ENCODE measurements around the gene ANXA2.

ANXA2 gene

GRCh38 chr15:60441331-60441730 lies 43.5 kb upstream of the ANXA2 start:
- no peaks in the 10 kb centered on the region for H3K4me1 ChIP-seq (ENCODE audit: low read length)
- no peak overlapping the region for H3K27ac ChIP-seq (ENCODE audit: low read length)
- no peaks in the 10 kb centered on the region for H3K27me3 ChIP-seq (ENCODE audit: low read depth, low read length)
- H3K4me3 ChIP-seq (ENCODE audit: low read length): no peak overlapping the region
- H4K20me1 ChIP-seq (ENCODE audit: insufficient read depth, low read length): no peaks in the 10 kb centered on the region
- TF ChIP-seq EZH2phosphoT487 (IDR thresholded peaks at IDR 0.05; ENCODE audit: low read depth): no peak
- TF ChIP-seq, protein P1, sequence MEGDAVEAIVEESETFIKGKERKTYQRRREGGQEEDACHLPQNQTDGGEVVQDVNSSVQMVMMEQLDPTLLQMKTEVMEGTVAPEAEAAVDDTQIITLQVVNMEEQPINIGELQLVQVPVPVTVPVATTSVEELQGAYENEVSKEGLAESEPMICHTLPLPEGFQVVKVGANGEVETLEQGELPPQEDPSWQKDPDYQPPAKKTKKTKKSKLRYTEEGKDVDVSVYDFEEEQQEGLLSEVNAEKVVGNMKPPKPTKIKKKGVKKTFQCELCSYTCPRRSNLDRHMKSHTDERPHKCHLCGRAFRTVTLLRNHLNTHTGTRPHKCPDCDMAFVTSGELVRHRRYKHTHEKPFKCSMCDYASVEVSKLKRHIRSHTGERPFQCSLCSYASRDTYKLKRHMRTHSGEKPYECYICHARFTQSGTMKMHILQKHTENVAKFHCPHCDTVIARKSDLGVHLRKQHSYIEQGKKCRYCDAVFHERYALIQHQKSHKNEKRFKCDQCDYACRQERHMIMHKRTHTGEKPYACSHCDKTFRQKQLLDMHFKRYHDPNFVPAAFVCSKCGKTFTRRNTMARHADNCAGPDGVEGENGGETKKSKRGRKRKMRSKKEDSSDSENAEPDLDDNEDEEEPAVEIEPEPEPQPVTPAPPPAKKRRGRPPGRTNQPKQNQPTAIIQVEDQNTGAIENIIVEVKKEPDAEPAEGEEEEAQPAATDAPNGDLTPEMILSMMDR (IDR thresholded peaks at IDR 0.05; ENCODE audit: low read depth, low read length): no peak
- H3K79me2 ChIP-seq (ENCODE audit: low read length): no peaks in the 10 kb centered on the region
- no peak overlapping the region for H3K4me2 ChIP-seq (ENCODE audit: low read length)
- H3K36me3 ChIP-seq (replicated peaks; ENCODE audit: low read depth, low read length): peaks cover 12% of the 10 kb centered on the region
- no peaks in the 10 kb centered on the region for H3K9me3 ChIP-seq (ENCODE audit: insufficient read depth, low read length)
- H3K9ac ChIP-seq (ENCODE audit: low read length): no peak overlapping the region
- no peak overlapping the region for H2AFZ ChIP-seq (ENCODE audit: low read depth, low read length)

- Histone ChIP-seq H3K36me3 (replicated peaks; ENCODE audit: low read depth, low read length) (peaks cover 15% of the 10 kb centered on the region), H3K4me3 (ENCODE audit: low read length) (no peak overlapping the region), H3K79me2 (ENCODE audit: low read length) (no peaks in the 10 kb centered on the region), H3K4me1 (ENCODE audit: low read length) (no peaks in the 10 kb centered on the region), H3K4me2 (ENCODE audit: low read length) (no peak overlapping the region), H3K27ac (ENCODE audit: low read length) (no peak overlapping the region), H3K9me3 (ENCODE audit: insufficient read depth, low read length) (no peaks in the 10 kb centered on the region), H4K20me1 (ENCODE audit: insufficient read depth, low read length) (no peaks in the 10 kb centered on the region), H3K9ac (ENCODE audit: low read length) (no peak overlapping the region), H3K27me3 (ENCODE audit: low read depth, low read length) (no peaks in the 10 kb centered on the region), H2AFZ (ENCODE audit: low read depth, low read length) (no peak overlapping the region)
- TF ChIP-seq, protein P1 (IDR thresholded peaks at IDR 0.05; ENCODE audit: low read depth, low read length): no peak
- no peak for TF ChIP-seq EZH2phosphoT487 (IDR thresholded peaks at IDR 0.05; ENCODE audit: low read depth)
Measured at GRCh38 chr15:60438646-60439045, 40.9 kb upstream of the ANXA2 start.

GRCh38 chr15:60428935-60429334 lies 31.1 kb upstream of the ANXA2 start:
- Histone ChIP-seq H2AFZ (ENCODE audit: low read depth, low read length) (no peak overlapping the region), H3K36me3 (replicated peaks; ENCODE audit: low read depth, low read length) (peaks cover 6% of the 10 kb centered on the region), H4K20me1 (ENCODE audit: insufficient read depth, low read length) (no peaks in the 10 kb centered on the region)

DNA sequence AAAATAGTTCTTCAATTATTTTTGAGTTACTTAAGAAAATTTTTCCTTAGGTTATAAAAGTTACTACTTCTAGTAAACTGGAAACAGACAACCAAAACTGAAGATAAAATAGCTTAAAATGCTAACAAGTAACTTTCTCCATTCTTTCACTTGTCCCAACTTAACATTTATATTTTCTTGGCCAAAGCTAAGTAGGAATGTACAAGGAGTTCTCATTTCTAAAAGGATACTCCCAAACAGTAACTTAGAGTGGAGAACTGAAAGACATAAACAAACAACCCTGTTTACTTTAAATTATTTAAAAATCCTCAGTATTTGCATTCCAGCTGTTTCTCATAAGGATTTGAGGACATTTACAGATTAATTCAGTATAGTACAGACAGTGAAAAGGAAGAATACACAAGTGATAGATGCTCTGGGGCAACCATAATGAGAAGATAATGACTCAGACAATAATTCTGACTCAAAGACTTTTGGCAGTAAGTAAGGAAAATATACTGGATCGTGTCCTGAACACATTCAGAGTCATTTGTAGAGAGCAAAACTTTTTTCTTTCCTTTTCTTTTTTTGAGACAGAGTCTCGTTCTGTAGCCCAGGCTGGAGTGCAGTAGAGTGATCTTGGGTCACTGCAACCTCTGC lies 29.2 kb upstream of the ANXA2 start:
- H2AFZ ChIP-seq (ENCODE audit: low read depth, low read length): no peak overlapping the region
- TF ChIP-seq, protein P1 (IDR thresholded peaks at IDR 0.05; ENCODE audit: low read depth, low read length): no peak
- TF ChIP-seq EZH2phosphoT487 (IDR thresholded peaks at IDR 0.05; ENCODE audit: low read depth): no peak
- no peaks in the 10 kb centered on the region for H3K27me3 ChIP-seq (ENCODE audit: low read depth, low read length)
- peaks cover 11% of the 10 kb centered on the region for H3K36me3 ChIP-seq (replicated peaks; ENCODE audit: low read depth, low read length)
- no peaks in the 10 kb centered on the region for H3K79me2 ChIP-seq (ENCODE audit: low read length)
- no peaks in the 10 kb centered on the region for H4K20me1 ChIP-seq (ENCODE audit: insufficient read depth, low read length)
- H3K4me2 ChIP-seq (ENCODE audit: low read length): no peak overlapping the region
- H3K9me3 ChIP-seq (ENCODE audit: insufficient read depth, low read length): no peaks in the 10 kb centered on the region
- no peaks in the 10 kb centered on the region for H3K4me1 ChIP-seq (ENCODE audit: low read length)
- H3K4me3 ChIP-seq (ENCODE audit: low read length): no peak overlapping the region
- H3K9ac ChIP-seq (ENCODE audit: low read length): no peak overlapping the region
- H3K27ac ChIP-seq (ENCODE audit: low read length): no peak overlapping the region

More at GRCh38 chr15:60428935-60429334, 31.1 kb upstream of the ANXA2 start:
- Histone ChIP-seq H3K4me2 (ENCODE audit: low read length) (no peak overlapping the region), H3K9ac (ENCODE audit: low read length) (no peak overlapping the region), H3K27me3 (ENCODE audit: low read depth, low read length) (no peaks in the 10 kb centered on the region), H3K27ac (ENCODE audit: low read length) (no peak overlapping the region), H3K4me1 (ENCODE audit: low read length) (no peaks in the 10 kb centered on the region), H3K79me2 (ENCODE audit: low read length) (no peaks in the 10 kb centered on the region), H3K4me3 (ENCODE audit: low read length) (no peak overlapping the region), H3K9me3 (ENCODE audit: insufficient read depth, low read length) (no peaks in the 10 kb centered on the region)
- TF ChIP-seq, protein P1 (IDR thresholded peaks at IDR 0.05; ENCODE audit: low read depth, low read length): no peak
- no peak for TF ChIP-seq EZH2phosphoT487 (IDR thresholded peaks at IDR 0.05; ENCODE audit: low read depth)

All from OCI-LY3 (cell line).